IMR-90 (cell line): ENCODE measurements around the gene DPP6. TPM values are rescaled to one million over a fixed set of nuclear protein-coding genes. Genes with fewer than 3 reads are reported as not detected.
A peak's percentile ranks its signal among the peaks of the same experiment; 100 is the strongest.

ENCODE experiments used
- ATAC-seq: fragments of 200-7000 bp; cut with Tn5 transposase; 2 replicates; pipeline ENCODE4 v1.9.1; 2020; ENCODE audit warnings: low read depth, mild to moderate bottlenecking, moderate library complexity
- BruUV-seq: library from RNA; stranded (reverse); fragments of 400-500 nt; replicated peaks from 2 replicates; lab custom pipeline; 2021; lab: Mats Ljungman, UMichigan
- CTCF ChIA-PET: fragments of 300-600 bp; formaldehyde crosslinking; extraction: SDS; loops from one replicate; lab custom pipeline; 2021; ENCODE audit warnings: antibody characterized with exemption; lab: Yijun Ruan, JAX
- POLR2A ChIA-PET: fragments of 300-600 bp; sonication (Branson Sonifier 250); formaldehyde crosslinking; loops from one replicate; lab custom pipeline; 2022; ENCODE audit warnings: antibody characterized with exemption; ENCODE audit not compliant: unreplicated experiment; lab: Charles Lee
- DNase-seq: peaks from one replicate; pipeline ENCODE4 v3.0.0; 2013
- H2AFZ ChIP-seq: replicated peaks from 2 replicates; pipeline ENCODE3; 2013; ENCODE audit warnings: low read length, mild to moderate bottlenecking; ENCODE audit not compliant: poor library complexity
- H2AK5ac ChIP-seq: 2 replicates; pipeline ENCODE4 v1.6.1; 2013; ENCODE audit warnings: low read depth, low read length, inconsistent platforms
- H2AK9ac ChIP-seq: replicated peaks from 2 replicates; pipeline ENCODE3; 2013; ENCODE audit warnings: mild to moderate bottlenecking, low read depth, low read length, moderate library complexity; ENCODE audit not compliant: poor library complexity
- H2BK120ac ChIP-seq: 2 replicates; pipeline ENCODE4 v1.6.1; 2013; ENCODE audit warnings: low read depth, low read length, inconsistent platforms
- H2BK15ac ChIP-seq: 3 replicates; pipeline ENCODE4 v1.6.1; 2013; ENCODE audit warnings: low read depth, low read length, inconsistent platforms
- H2BK20ac ChIP-seq: 2 replicates; pipeline ENCODE4 v1.6.1; 2013; ENCODE audit warnings: low read depth, mild to moderate bottlenecking, inconsistent platforms, low read length, moderate library complexity
- H2BK5ac ChIP-seq: 2 replicates; pipeline ENCODE4 v1.6.1; 2013; ENCODE audit warnings: mild to moderate bottlenecking, low read depth, low read length, inconsistent platforms; ENCODE audit not compliant: poor library complexity, severe bottlenecking
- H3K14ac ChIP-seq: replicated peaks from 2 replicates; pipeline ENCODE4 v1.6.1; 2013; ENCODE audit warnings: low read depth, low read length, inconsistent platforms
- H3K18ac ChIP-seq: 2 replicates; pipeline ENCODE4 v1.6.1; 2013; ENCODE audit warnings: low read depth, low read length, control low read depth
- H3K23ac ChIP-seq: 2 replicates; pipeline ENCODE4 v1.6.1; 2013; ENCODE audit warnings: low read depth, low read length, inconsistent platforms
- H3K27ac ChIP-seq: 2 replicates; pipeline ENCODE4 v1.5.1; 2013; ENCODE audit warnings: mild to moderate bottlenecking, control low read depth, low read length; ENCODE audit not compliant: insufficient read depth
- H3K27me3 ChIP-seq: 2 replicates; pipeline ENCODE4 v1.6.1; 2013; ENCODE audit warnings: low read length; ENCODE audit not compliant: control insufficient read depth, insufficient read depth
- H3K36me3 ChIP-seq: 2 replicates; pipeline ENCODE4 v1.6.1; 2013; ENCODE audit warnings: low read length, mixed read lengths; ENCODE audit not compliant: control insufficient read depth, insufficient read depth
- H3K4ac ChIP-seq: 2 replicates; pipeline ENCODE4 v1.6.1; 2013; ENCODE audit warnings: low read depth, low read length, inconsistent platforms
- H3K4me1 ChIP-seq: 2 replicates; pipeline ENCODE4 v1.6.1; 2013; ENCODE audit warnings: low read length, mixed read lengths; ENCODE audit not compliant: control insufficient read depth, insufficient read depth
- H3K4me2 ChIP-seq: 2 replicates; pipeline ENCODE4 v1.6.1; 2013; ENCODE audit warnings: low read depth, mild to moderate bottlenecking, control low read depth, low read length, moderate library complexity
- H3K4me3 ChIP-seq: 2 replicates; pipeline ENCODE4 v1.5.1; 2013; ENCODE audit warnings: low read depth, mild to moderate bottlenecking, control low read depth, low read length, moderate library complexity; ENCODE audit not compliant: insufficient read depth
- H3K56ac ChIP-seq: 2 replicates; pipeline ENCODE4 v1.6.1; 2013; ENCODE audit warnings: low read length, inconsistent platforms; ENCODE audit not compliant: insufficient read depth; ENCODE audit errors: extremely low read depth
- H3K79me1 ChIP-seq, 2 experiments: 2 replicates each; pipeline ENCODE4 v1.6.1; 2013; ENCODE audit warnings: low read length in 2 of 2, inconsistent platforms in 1 of 2, low read depth in 1 of 2
- H3K9ac ChIP-seq: 2 replicates; pipeline ENCODE4 v1.6.1; 2013; ENCODE audit warnings: low read depth, low read length, control low read depth
- H3K9me1 ChIP-seq: 2 replicates; pipeline ENCODE4 v1.6.1; 2013; ENCODE audit warnings: low read length, inconsistent platforms; ENCODE audit not compliant: insufficient read depth
- H3K9me3 ChIP-seq: 2 replicates; pipeline ENCODE4 v1.6.1; 2013; ENCODE audit warnings: low read length; ENCODE audit not compliant: control insufficient read depth, insufficient read depth
- H4K20me1 ChIP-seq: 2 replicates; pipeline ENCODE4 v1.6.1; 2013; ENCODE audit warnings: low read length, inconsistent platforms; ENCODE audit not compliant: insufficient read depth
- H4K5ac ChIP-seq: 2 replicates; pipeline ENCODE4 v1.6.1; 2013; ENCODE audit warnings: mild to moderate bottlenecking, low read depth, low read length, control low read depth
- H4K8ac ChIP-seq, 2 experiments: 2 replicates each; pipeline ENCODE4 v1.6.1; 2013; ENCODE audit warnings: low read depth in 2 of 2, low read length in 2 of 2, control low read depth in 1 of 2, inconsistent platforms in 1 of 2
- H4K91ac ChIP-seq: 2 replicates; pipeline ENCODE4 v1.6.1; 2013; ENCODE audit warnings: low read depth, low read length, inconsistent platforms; ENCODE audit not compliant: insufficient read depth
- BHLHE40 ChIP-seq: fragments of 150-350 bp; IDR thresholded peaks from 2 replicates; pipeline ENCODE4 v1.6.1; 2016; ENCODE audit warnings: mild to moderate bottlenecking, low read depth, low read length
- MAFK ChIP-seq: IDR thresholded peaks from 2 replicates; pipeline ENCODE4 v1.6.1; 2012; ENCODE audit warnings: low read depth, low read length, improper control_type of control experiment
- POLR2A ChIP-seq: IDR thresholded peaks from 2 replicates; pipeline ENCODE4 v1.6.1; 2012; ENCODE audit warnings: mild to moderate bottlenecking, low read depth, low read length
- WGBS, 2 experiments: methylation state at CpG; one replicate each; pipeline versions ENCODE4 v1.1.5 to v1.1.7; 2013; ENCODE audit warnings: missing lambda C conversion rate in 2 of 2; ENCODE audit not compliant: insufficient read length in 1 of 2; ENCODE audit errors: extremely low coverage in 2 of 2; 5-methylcytosine and 5-hydroxymethylcytosine counted together
- dilution Hi-C: fragments of 300-500 bp; cut with HindIII; formaldehyde crosslinking; loops from one replicate; pipeline ENCODE4 v1.14.3; 2018; ENCODE audit warnings: low sequenced_read_pairs; ENCODE audit not compliant: unreplicated experiment
- in situ Hi-C: fragments of 300-500 bp; cut with MboI; formaldehyde crosslinking; loops from 3 replicates; pipeline ENCODE4 v1.14.3; 2019; ENCODE audit warnings: low sequenced_read_pairs, inconsistent platforms, mixed read lengths
- intact Hi-C: fragments of 100-400 bp; cut with micrococcal nuclease; formaldehyde crosslinking; loops from 2 replicates; pipeline ENCODE4 v1.10.0; 2022
- polyA plus RNA-seq, 3 experiments: library from polyadenylated mRNA; depleted of rRNA; stranded (reverse); fragments of >200 nt; gene quantifications; 2 replicates each; pipeline ENCODE4 v1.2.3, GENCODE V29; 2012; ENCODE audit warnings: low replicate concordance in 1 of 3
- total RNA-seq: library from RNA; depleted of rRNA; stranded (reverse); fragments of >200 nt; gene quantifications from 2 replicates; pipeline ENCODE4 v1.2.3, GENCODE V29; 2012

The DPP6 gene
- total and polyA plus RNA-seq, 2 of the 4 experiments (the other 2 are of a cell fraction), result not detected

GRCh38 chr7:154736389-154736788 lies 684.2 kb downstream of the DPP6 start:
- ATAC-seq (no peak), DNase-seq (no peak)
- CTCF ChIA-PET, result no interaction called here
- no peak overlapping the region for H3K4ac ChIP-seq
- no peak overlapping the region for H2BK5ac ChIP-seq
- H3K9me3 ChIP-seq, result peaks cover 35% of the 10 kb centered on the region
- H3K79me1 ChIP-seq, result no peaks in the 10 kb centered on the region
- intact Hi-C loops (no loop called here), dilution Hi-C loops (no loop called here), in situ Hi-C loops (no loop called here)
- H3K4me2 ChIP-seq, result no peak overlapping the region
- H2BK15ac ChIP-seq, result no peak overlapping the region
- no peak overlapping the region for H3K9ac ChIP-seq
- TF ChIP-seq BHLHE40 (no peak), POLR2A (no peak), MAFK (0 out of 2 replicates have a peak, but pooled peaks have one; percentile 5)
- H3K14ac ChIP-seq, result no peak overlapping the region
- no peak overlapping the region for H3K23ac ChIP-seq
- 33% methylated on average over 1 of the region's 3 CpGs; no CpG with 5 or more reads in 1 of the 2 experiments for WGBS, 2 experiments
- no peaks in the 10 kb centered on the region for H3K36me3 ChIP-seq
- no peaks in the 10 kb centered on the region for H3K9me1 ChIP-seq
- no peak overlapping the region for H2BK120ac ChIP-seq
- no peak overlapping the region for H4K8ac ChIP-seq
- no peaks in the 10 kb centered on the region for H4K20me1 ChIP-seq
- POLR2A ChIA-PET, result no interaction called here
- no peak overlapping the region for H2AK9ac ChIP-seq
- no peaks in the 10 kb centered on the region for H3K27me3 ChIP-seq
- no peak overlapping the region for H3K4me3 ChIP-seq
- no peak overlapping the region for H2BK20ac ChIP-seq
- H4K5ac ChIP-seq, result no peak overlapping the region
- H3K18ac ChIP-seq, result no peak overlapping the region
- no peak overlapping the region for H2AFZ ChIP-seq
- no peak overlapping the region for H2AK5ac ChIP-seq
- H3K4me1 ChIP-seq, result no peaks in the 10 kb centered on the region
- no peak overlapping the region for H3K56ac ChIP-seq
- no TSS peak for BruUV-seq
- no peak overlapping the region for H4K91ac ChIP-seq
- H3K27ac ChIP-seq, result no peak overlapping the region
